OCI-LY7 (cell line): ENCODE data around the gene RRM1.
"Not testable (repeated sequence)": the region's sequence is repeated elsewhere in the genome, so short reads cannot be mapped to it uniquely, and the experiment has no call there.

ENCODE experiments used
- CTCF ChIP-seq: fragments of 200-600 bp; sonication (generic); conservative IDR thresholded peaks from 2 replicates; pipeline ENCODE4 v1.5.1; 2014; ENCODE audit warnings: mild to moderate bottlenecking, antibody characterized with exemption, low read length, moderate library complexity, mixed read lengths
- EZH2phosphoT487 ChIP-seq: fragments of 200-600 bp; sonication (generic); IDR thresholded peaks from 2 replicates; pipeline ENCODE4 v1.6.1; 2018; ENCODE audit warnings: low read depth, borderline replicate concordance, mild to moderate bottlenecking, mixed run types, antibody characterized with exemption, low read length, moderate library complexity, mixed read lengths

DNA sequence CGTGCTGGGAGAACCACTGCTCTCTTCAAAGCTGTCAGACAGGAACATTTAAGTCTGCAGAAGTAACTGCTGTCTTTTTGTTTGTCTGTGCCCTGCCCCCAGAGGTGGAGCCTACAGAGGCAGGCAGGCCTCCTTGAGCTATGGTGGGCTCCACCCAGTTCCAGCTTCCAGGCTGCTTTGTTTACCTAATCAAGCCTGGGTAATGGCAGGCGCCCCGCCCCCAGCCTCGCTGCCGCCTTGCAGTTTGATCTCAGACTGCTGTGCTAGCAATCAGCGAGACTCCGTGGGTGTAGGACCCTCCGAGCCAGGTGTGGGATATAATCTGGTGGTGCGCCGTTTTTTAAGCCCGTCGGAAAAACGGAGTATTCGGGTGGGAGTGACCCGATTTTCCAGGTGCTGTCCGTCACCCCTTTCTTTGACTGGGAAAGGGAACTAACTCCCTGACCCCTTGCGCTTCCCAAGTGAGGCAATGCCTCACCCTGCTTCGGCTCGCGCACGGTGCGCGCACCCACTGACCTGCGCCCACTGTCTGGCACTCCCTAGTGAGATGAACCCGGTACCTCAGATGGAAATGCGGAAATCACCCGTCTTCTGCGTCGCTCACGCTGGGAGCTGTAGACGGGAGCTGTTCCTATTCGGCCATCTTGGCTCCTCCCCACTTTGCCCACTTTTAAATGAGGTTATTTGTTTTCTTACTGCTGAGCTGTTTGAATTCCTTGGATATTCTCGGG lies 81.2 kb downstream of the RRM1 start:
- TF ChIP-seq CTCF, EZH2phosphoT487: not testable (repeated sequence)
